BJ (cell line): ENCODE results near the gene PDE10A. TPM values are rescaled to one million over a fixed set of nuclear protein-coding genes. Genes with fewer than 3 reads are reported as not detected.

Source experiments
- CTCF ChIA-PET: fragments of 350-600 bp; formaldehyde crosslinking; extraction: SDS; loops from one replicate; lab custom pipeline; 2021; ENCODE audit warnings: antibody characterized with exemption, inconsistent platforms; lab: Yijun Ruan, JAX
- POLR2A ChIA-PET: fragments of 300-600 bp; sonication (Branson Sonifier 250); formaldehyde crosslinking; extraction: SDS; loops from one replicate; lab custom pipeline; 2021; ENCODE audit warnings: antibody characterized with exemption; lab: Charles Lee
- DNase-seq: peaks from one replicate; pipeline ENCODE4 v3.0.0-alpha.2; 2011; ENCODE audit warnings: low read depth
- H3K27me3 ChIP-seq: 2 replicates; pipeline ENCODE4 v1.6.0; 2011; ENCODE audit warnings: low read length; ENCODE audit not compliant: control insufficient read depth, insufficient read depth
- H3K36me3 ChIP-seq: 2 replicates; pipeline ENCODE4 v1.5.1; 2011; ENCODE audit warnings: low read length; ENCODE audit not compliant: control insufficient read depth, insufficient read depth
- H3K4me3 ChIP-seq: 2 replicates; pipeline ENCODE4 v1.5.1; 2011; ENCODE audit warnings: low read depth, mild to moderate bottlenecking, control low read depth, low read length
- polyA plus RNA-seq: library from polyadenylated mRNA; depleted of rRNA; stranded (reverse); fragments of >200 nt; gene quantifications from 2 replicates; pipeline ENCODE4 v1.2.3, GENCODE V29; 2011
- TF ChIP-seq, protein P1 (sequence below): IDR thresholded peaks from 2 replicates; pipeline ENCODE4 v1.5.1; 2011; ENCODE audit warnings: low read depth, mild to moderate bottlenecking, control low read depth, inconsistent platforms, low read length, moderate library complexity; ENCODE audit not compliant: insufficient read depth

Gene PDE10A
- polyA plus RNA-seq, 1 experiment = 0.36 TPM

- CTCF ChIA-PET = no interaction called here
- no peak for DNase-seq
- TF ChIP-seq, protein P1, sequence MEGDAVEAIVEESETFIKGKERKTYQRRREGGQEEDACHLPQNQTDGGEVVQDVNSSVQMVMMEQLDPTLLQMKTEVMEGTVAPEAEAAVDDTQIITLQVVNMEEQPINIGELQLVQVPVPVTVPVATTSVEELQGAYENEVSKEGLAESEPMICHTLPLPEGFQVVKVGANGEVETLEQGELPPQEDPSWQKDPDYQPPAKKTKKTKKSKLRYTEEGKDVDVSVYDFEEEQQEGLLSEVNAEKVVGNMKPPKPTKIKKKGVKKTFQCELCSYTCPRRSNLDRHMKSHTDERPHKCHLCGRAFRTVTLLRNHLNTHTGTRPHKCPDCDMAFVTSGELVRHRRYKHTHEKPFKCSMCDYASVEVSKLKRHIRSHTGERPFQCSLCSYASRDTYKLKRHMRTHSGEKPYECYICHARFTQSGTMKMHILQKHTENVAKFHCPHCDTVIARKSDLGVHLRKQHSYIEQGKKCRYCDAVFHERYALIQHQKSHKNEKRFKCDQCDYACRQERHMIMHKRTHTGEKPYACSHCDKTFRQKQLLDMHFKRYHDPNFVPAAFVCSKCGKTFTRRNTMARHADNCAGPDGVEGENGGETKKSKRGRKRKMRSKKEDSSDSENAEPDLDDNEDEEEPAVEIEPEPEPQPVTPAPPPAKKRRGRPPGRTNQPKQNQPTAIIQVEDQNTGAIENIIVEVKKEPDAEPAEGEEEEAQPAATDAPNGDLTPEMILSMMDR = no peak
- Histone ChIP-seq H3K36me3 (no peaks in the 10 kb centered on the region), H3K4me3 (no peak overlapping the region), H3K27me3 (peaks cover 3% of the 10 kb centered on the region; the same call in 1 of the 2 replicates)
- POLR2A ChIA-PET = no interaction called here
These were observed 6.3 kb downstream of the PDE10A start for GRCh38 chr6:165656581-165657324.

DNA sequence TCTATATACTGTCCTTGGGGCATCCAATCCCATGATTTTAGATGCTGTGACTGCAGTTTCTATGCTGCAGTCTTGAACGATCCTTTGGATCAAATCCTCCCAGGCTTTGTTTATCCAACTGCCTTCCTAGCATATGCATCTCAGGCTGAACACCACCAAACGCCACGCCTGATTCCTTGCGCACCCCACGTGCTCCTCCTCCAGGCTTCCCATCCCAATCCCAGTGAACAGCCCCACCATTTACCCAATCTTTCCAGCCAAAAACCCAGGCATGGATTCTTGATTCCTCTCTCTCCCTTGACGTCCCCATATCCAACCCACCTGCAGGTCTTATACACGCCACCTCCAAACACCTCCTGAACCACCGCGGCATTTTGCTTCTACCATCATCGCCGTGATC is 7.8 kb downstream of the PDE10A start:
- DNase-seq = no peak
- TF ChIP-seq, protein P1 = no peak
- H3K4me3 ChIP-seq = no peak overlapping the region
- POLR2A ChIA-PET = no interaction called here
- no peaks in the 10 kb centered on the region for H3K27me3 ChIP-seq
- CTCF ChIA-PET = no interaction called here
- no peaks in the 10 kb centered on the region for H3K36me3 ChIP-seq

DNA sequence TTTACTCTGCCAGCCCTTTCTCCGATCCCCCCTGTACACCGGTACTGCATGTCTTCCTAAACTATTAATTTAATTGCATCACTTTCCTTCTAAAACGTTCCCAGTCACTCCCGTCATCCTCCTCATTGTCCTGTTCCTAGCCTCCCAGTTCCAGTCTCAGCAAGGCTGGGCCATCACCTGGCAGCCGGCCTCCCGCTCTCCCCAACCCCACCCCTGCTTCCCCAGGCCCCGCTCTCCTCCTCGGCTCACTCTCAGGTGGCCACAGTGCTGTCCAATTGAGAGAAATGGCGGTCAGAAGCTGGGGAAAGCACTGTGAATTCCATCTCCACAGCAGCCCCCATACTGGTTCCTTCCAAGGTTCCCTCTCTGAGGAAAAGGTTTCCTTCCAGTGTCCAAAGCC is 8.9 kb downstream of the PDE10A start:
- Histone ChIP-seq H3K27me3 (no peaks in the 10 kb centered on the region), H3K4me3 (no peak overlapping the region), H3K36me3 (no peaks in the 10 kb centered on the region)
- ChIA-PET CTCF (no interaction called here), POLR2A (no interaction called here)
- DNase-seq = no peak
- TF ChIP-seq, protein P1 = no peak

GRCh38 chr6:165653607-165654006 is 9.4 kb downstream of the PDE10A start:
- Histone ChIP-seq H3K4me3 (no peak overlapping the region), H3K36me3 (no peaks in the 10 kb centered on the region), H3K27me3 (no peaks in the 10 kb centered on the region)
- ChIA-PET POLR2A (no interaction called here), CTCF (no interaction called here)
- no peak for DNase-seq
- TF ChIP-seq, protein P1 = no peak

DNA sequence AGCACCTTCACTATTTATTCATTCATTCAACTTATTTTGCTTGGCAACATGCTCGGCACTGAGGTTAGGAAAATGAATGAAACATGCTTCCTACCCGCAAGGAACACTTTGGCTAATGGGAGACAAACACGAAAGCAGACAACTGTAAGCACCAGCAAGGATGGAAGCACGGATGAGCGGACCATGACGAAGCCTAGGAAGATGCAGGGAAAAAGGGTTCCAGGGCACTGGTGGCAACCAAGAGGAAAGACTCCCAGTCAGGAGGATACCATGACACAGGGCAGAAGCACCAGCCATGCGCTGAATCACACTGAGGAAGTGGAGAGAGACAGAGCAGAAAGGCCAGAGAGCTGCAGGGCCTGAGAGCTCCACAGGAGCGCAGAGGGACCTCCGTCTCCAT is 9.8 kb downstream of the PDE10A start:
- CTCF ChIA-PET = no interaction called here
- TF ChIP-seq, protein P1 = no peak
- no peaks in the 10 kb centered on the region for H3K27me3 ChIP-seq
- no peaks in the 10 kb centered on the region for H3K36me3 ChIP-seq
- DNase-seq = no peak
- no peak overlapping the region for H3K4me3 ChIP-seq
- POLR2A ChIA-PET = no interaction called here
